ENCODE data around the gene ANLN.
"Not testable (repeated sequence)": the region's sequence is repeated elsewhere in the genome, so short reads cannot be mapped to it uniquely, and the experiment has no call there.

The ANLN gene

GRCh38 chr7:36466001-36466400 lies 76.3 kb downstream of the ANLN start:
- not testable (repeated sequence) for H3K14ac ChIP-seq (ENCODE audit: low read length in 2 of 2); H3K4me2 ChIP-seq (ENCODE audit: low read length, poor library complexity, severe bottlenecking); H3K79me1 ChIP-seq (replicated peaks; ENCODE audit: low read length, poor library complexity, severe bottlenecking); H3K4ac ChIP-seq (ENCODE audit: low read depth in 1 of 2, low read length in 2 of 2); H3K36me3 ChIP-seq (ENCODE audit: control insufficient read depth in 1 of 2, insufficient read depth in 2 of 2, low read depth in 1 of 2, low read length in 2 of 2); H3K4me1 ChIP-seq (ENCODE audit: control insufficient read depth, insufficient read depth, low read depth, low read length); DNase-seq; H3K18ac ChIP-seq (ENCODE audit: low read depth in 1 of 2, low read length in 2 of 2); H4K91ac ChIP-seq (ENCODE audit: low read length); H3K4me3 ChIP-seq (ENCODE audit: insufficient read depth in 1 of 2, low read depth in 1 of 2, low read length in 2 of 2); H2BK5ac ChIP-seq (ENCODE audit: low read depth, low read length, poor library complexity, severe bottlenecking); H2BK15ac ChIP-seq (ENCODE audit: low read depth, poor library complexity, severe bottlenecking); H2AK5ac ChIP-seq (ENCODE audit: low read length, severe bottlenecking); H3K9ac ChIP-seq (ENCODE audit: low read length); H4K8ac ChIP-seq (ENCODE audit: low read length); H2BK12ac ChIP-seq (ENCODE audit: low read length in 2 of 2); H3K23ac ChIP-seq (ENCODE audit: low read length in 2 of 2); H3K27ac ChIP-seq (ENCODE audit: low read length, poor library complexity, severe bottlenecking); H3K9me3 ChIP-seq (ENCODE audit: control insufficient read depth, low read length); H2AFZ ChIP-seq (ENCODE audit: low read depth, low read length); H2BK120ac ChIP-seq (ENCODE audit: low read depth, low read length)
- WGBS: 84% methylated on average over 5 of the region's 5 CpGs
- H3K27me3 ChIP-seq (ENCODE audit: control insufficient read depth in 1 of 2, insufficient read depth in 1 of 2, low read length in 2 of 2): peaks cover 0 to 13% of the 10 kb centered on the region in 2 experiments

- Histone ChIP-seq H3K4me2 (ENCODE audit: low read length, poor library complexity, severe bottlenecking) (no peak overlapping the region), H3K23ac (ENCODE audit: low read length in 2 of 2) (no peak overlapping the region), H3K4me3 (ENCODE audit: insufficient read depth in 1 of 2, low read depth in 1 of 2, low read length in 2 of 2) (no peak overlapping the region), H3K36me3 (ENCODE audit: control insufficient read depth in 1 of 2, insufficient read depth in 2 of 2, low read depth in 1 of 2, low read length in 2 of 2) (no peaks in the 10 kb centered on the region), H3K79me1 (replicated peaks; ENCODE audit: low read length, poor library complexity, severe bottlenecking) (no peaks in the 10 kb centered on the region), H2AFZ (ENCODE audit: low read depth, low read length) (no peak overlapping the region), H2BK120ac (ENCODE audit: low read depth, low read length) (no peak overlapping the region), H4K8ac (ENCODE audit: low read length) (no peak overlapping the region), H4K91ac (ENCODE audit: low read length) (no peak overlapping the region), H3K18ac (ENCODE audit: low read depth in 1 of 2, low read length in 2 of 2) (no peak overlapping the region), H2BK12ac (ENCODE audit: low read length in 2 of 2) (no peak overlapping the region), H3K9me3 (ENCODE audit: control insufficient read depth, low read length) (no peaks in the 10 kb centered on the region), H2BK5ac (ENCODE audit: low read depth, low read length, poor library complexity, severe bottlenecking) (no peak overlapping the region), H2BK15ac (ENCODE audit: low read depth, poor library complexity, severe bottlenecking) (no peak overlapping the region), H2AK5ac (ENCODE audit: low read length, severe bottlenecking) (no peak overlapping the region), H3K14ac (ENCODE audit: low read length in 2 of 2) (no peak overlapping the region), H3K4me1 (ENCODE audit: control insufficient read depth, insufficient read depth, low read depth, low read length) (no peaks in the 10 kb centered on the region), H3K27me3 (ENCODE audit: control insufficient read depth in 1 of 2, insufficient read depth in 1 of 2, low read length in 2 of 2) (peaks cover 0 to 7% of the 10 kb centered on the region in 2 experiments), H3K4ac (ENCODE audit: low read depth in 1 of 2, low read length in 2 of 2) (no peak overlapping the region), H3K9ac (ENCODE audit: low read length) (no peak overlapping the region), H3K27ac (ENCODE audit: low read length, poor library complexity, severe bottlenecking) (no peak overlapping the region)
- WGBS: 87% methylated on average over 2 of the region's 2 CpGs
- no peak for DNase-seq
These were observed 78.9 kb downstream of the ANLN start for GRCh38 chr7:36468370-36469101.

DNA sequence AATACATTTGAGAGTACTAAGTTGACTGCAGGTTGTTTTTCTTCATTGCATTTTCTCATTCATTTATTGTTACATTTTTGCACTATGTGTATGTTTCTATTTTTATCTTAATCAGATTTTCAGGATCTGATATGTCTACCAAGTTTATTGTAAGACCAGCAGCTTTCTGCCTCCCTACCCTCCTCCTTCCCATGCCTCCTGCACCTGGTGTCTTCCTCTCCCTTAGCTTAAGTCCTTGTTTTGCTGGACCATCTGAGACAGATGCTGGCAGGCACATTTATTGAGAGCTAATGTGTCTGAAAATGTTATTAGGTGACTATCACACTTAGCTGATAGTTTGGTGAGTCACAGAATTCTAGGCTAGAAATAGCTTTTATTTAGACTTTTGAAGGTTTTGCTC lies 79.6 kb downstream of the ANLN start:
- Histone ChIP-seq H3K79me1 (replicated peaks; ENCODE audit: low read length, poor library complexity, severe bottlenecking) (no peaks in the 10 kb centered on the region), H3K4me2 (ENCODE audit: low read length, poor library complexity, severe bottlenecking) (no peak overlapping the region), H3K23ac (ENCODE audit: low read length in 2 of 2) (no peak overlapping the region), H2BK5ac (ENCODE audit: low read depth, low read length, poor library complexity, severe bottlenecking) (no peak overlapping the region), H4K91ac (ENCODE audit: low read length) (no peak overlapping the region), H2AFZ (ENCODE audit: low read depth, low read length) (no peak overlapping the region), H2BK12ac (ENCODE audit: low read length in 2 of 2) (no peak overlapping the region), H3K4me1 (ENCODE audit: control insufficient read depth, insufficient read depth, low read depth, low read length) (peaks cover 2% of the 10 kb centered on the region), H3K18ac (ENCODE audit: low read depth in 1 of 2, low read length in 2 of 2) (no peak overlapping the region), H4K8ac (ENCODE audit: low read length) (no peak overlapping the region), H2BK15ac (ENCODE audit: low read depth, poor library complexity, severe bottlenecking) (no peak overlapping the region), H3K14ac (ENCODE audit: low read length in 2 of 2) (no peak overlapping the region), H3K27me3 (ENCODE audit: control insufficient read depth in 1 of 2, insufficient read depth in 1 of 2, low read length in 2 of 2) (peaks cover 0 to 5% of the 10 kb centered on the region in 2 experiments), H3K4ac (ENCODE audit: low read depth in 1 of 2, low read length in 2 of 2) (no peak overlapping the region), H3K9ac (ENCODE audit: low read length) (no peak overlapping the region), H3K9me3 (ENCODE audit: control insufficient read depth, low read length) (no peaks in the 10 kb centered on the region), H3K36me3 (ENCODE audit: control insufficient read depth in 1 of 2, insufficient read depth in 2 of 2, low read depth in 1 of 2, low read length in 2 of 2) (no peaks in the 10 kb centered on the region), H3K27ac (ENCODE audit: low read length, poor library complexity, severe bottlenecking) (no peak overlapping the region), H3K4me3 (ENCODE audit: insufficient read depth in 1 of 2, low read depth in 1 of 2, low read length in 2 of 2) (no peak overlapping the region), H2BK120ac (ENCODE audit: low read depth, low read length) (no peak overlapping the region), H2AK5ac (ENCODE audit: low read length, severe bottlenecking) (no peak overlapping the region)
- DNase-seq: no peak

DNA sequence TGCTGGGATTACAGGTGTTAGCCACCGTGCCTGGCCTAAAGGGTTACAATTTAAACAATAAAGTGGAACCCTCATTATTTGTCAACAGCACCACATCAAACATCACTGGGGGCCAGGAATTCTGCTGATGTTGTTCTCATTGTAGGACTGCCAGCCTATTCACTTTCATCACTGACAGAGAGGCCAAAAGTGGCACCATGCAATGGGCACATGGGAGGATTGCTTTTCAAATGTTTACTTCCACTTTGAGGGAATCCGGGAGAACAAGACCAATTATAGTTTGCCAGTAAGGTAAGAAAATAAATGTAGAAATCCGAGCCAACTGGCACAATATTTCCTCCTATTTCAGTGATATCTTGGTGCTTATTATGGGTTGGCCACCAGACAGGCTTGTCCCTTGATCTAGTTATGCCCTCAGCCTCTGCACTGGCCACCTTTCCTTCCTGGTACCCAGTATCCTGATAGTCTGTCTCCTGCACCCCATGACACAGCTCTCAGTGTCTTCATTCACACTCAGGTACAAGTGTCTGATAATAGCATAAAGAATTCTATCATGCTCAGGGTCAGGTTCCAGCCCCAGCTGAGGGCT lies 82.6 kb downstream of the ANLN start:
- H3K4me1 ChIP-seq (ENCODE audit: control insufficient read depth, insufficient read depth, low read depth, low read length): peaks cover 2% of the 10 kb centered on the region
- H3K27me3 ChIP-seq (ENCODE audit: control insufficient read depth in 1 of 2, insufficient read depth in 1 of 2, low read length in 2 of 2): no peaks in the 10 kb centered on the region
- no peak overlapping the region for H2BK120ac ChIP-seq (ENCODE audit: low read depth, low read length)
- no peak overlapping the region for H4K8ac ChIP-seq (ENCODE audit: low read length)
- no peaks in the 10 kb centered on the region for H3K79me1 ChIP-seq (replicated peaks; ENCODE audit: low read length, poor library complexity, severe bottlenecking)
- no peak overlapping the region for H3K23ac ChIP-seq (ENCODE audit: low read length in 2 of 2)
- H2AFZ ChIP-seq (ENCODE audit: low read depth, low read length): no peak overlapping the region
- no peaks in the 10 kb centered on the region for H3K36me3 ChIP-seq (ENCODE audit: control insufficient read depth in 1 of 2, insufficient read depth in 2 of 2, low read depth in 1 of 2, low read length in 2 of 2)
- no peaks in the 10 kb centered on the region for H3K9me3 ChIP-seq (ENCODE audit: control insufficient read depth, low read length)
- H3K4me3 ChIP-seq (ENCODE audit: insufficient read depth in 1 of 2, low read depth in 1 of 2, low read length in 2 of 2): no peak overlapping the region
- 86% methylated on average over 3 of the region's 3 CpGs for WGBS
- H3K4ac ChIP-seq (ENCODE audit: low read depth in 1 of 2, low read length in 2 of 2): no peak overlapping the region
- H3K4me2 ChIP-seq (ENCODE audit: low read length, poor library complexity, severe bottlenecking): no peak overlapping the region
- H3K18ac ChIP-seq (ENCODE audit: low read depth in 1 of 2, low read length in 2 of 2): no peak overlapping the region
- H2BK5ac ChIP-seq (ENCODE audit: low read depth, low read length, poor library complexity, severe bottlenecking): no peak overlapping the region
- H3K14ac ChIP-seq (ENCODE audit: low read length in 2 of 2): no peak overlapping the region
- H3K27ac ChIP-seq (ENCODE audit: low read length, poor library complexity, severe bottlenecking): no peak overlapping the region
- no peak overlapping the region for H2BK15ac ChIP-seq (ENCODE audit: low read depth, poor library complexity, severe bottlenecking)
- no peak for DNase-seq
- no peak overlapping the region for H3K9ac ChIP-seq (ENCODE audit: low read length)
- no peak overlapping the region for H2BK12ac ChIP-seq (ENCODE audit: low read length in 2 of 2)
- H2AK5ac ChIP-seq (ENCODE audit: low read length, severe bottlenecking): no peak overlapping the region
- H4K91ac ChIP-seq (ENCODE audit: low read length): no peak overlapping the region

Data from mesenchymal stem cell (in vitro differentiated cells and primary cell).